AG10803 (cell line): ENCODE data around the gene SLMAP.

Experiments used
- DNase-seq: peaks from one replicate; pipeline ENCODE4 v3.0.0; 2010; ENCODE audit warnings: low read depth
- H3K4me3 ChIP-seq: 2 replicates; pipeline ENCODE4 v1.5.1; 2011; ENCODE audit warnings: mild to moderate bottlenecking, low read length, control low read depth
- TF ChIP-seq, protein P1 (sequence below): conservative IDR thresholded peaks from 2 replicates; pipeline ENCODE4 v1.5.1; 2011; ENCODE audit warnings: mild to moderate bottlenecking, low read length, control low read depth, inconsistent platforms

SLMAP gene

GRCh38 chr3:57764794-57765193, 8.7 kb downstream of the SLMAP start:
- H3K4me3 ChIP-seq: no peak overlapping the region
- TF ChIP-seq, protein P1, sequence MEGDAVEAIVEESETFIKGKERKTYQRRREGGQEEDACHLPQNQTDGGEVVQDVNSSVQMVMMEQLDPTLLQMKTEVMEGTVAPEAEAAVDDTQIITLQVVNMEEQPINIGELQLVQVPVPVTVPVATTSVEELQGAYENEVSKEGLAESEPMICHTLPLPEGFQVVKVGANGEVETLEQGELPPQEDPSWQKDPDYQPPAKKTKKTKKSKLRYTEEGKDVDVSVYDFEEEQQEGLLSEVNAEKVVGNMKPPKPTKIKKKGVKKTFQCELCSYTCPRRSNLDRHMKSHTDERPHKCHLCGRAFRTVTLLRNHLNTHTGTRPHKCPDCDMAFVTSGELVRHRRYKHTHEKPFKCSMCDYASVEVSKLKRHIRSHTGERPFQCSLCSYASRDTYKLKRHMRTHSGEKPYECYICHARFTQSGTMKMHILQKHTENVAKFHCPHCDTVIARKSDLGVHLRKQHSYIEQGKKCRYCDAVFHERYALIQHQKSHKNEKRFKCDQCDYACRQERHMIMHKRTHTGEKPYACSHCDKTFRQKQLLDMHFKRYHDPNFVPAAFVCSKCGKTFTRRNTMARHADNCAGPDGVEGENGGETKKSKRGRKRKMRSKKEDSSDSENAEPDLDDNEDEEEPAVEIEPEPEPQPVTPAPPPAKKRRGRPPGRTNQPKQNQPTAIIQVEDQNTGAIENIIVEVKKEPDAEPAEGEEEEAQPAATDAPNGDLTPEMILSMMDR: no peak

DNA sequence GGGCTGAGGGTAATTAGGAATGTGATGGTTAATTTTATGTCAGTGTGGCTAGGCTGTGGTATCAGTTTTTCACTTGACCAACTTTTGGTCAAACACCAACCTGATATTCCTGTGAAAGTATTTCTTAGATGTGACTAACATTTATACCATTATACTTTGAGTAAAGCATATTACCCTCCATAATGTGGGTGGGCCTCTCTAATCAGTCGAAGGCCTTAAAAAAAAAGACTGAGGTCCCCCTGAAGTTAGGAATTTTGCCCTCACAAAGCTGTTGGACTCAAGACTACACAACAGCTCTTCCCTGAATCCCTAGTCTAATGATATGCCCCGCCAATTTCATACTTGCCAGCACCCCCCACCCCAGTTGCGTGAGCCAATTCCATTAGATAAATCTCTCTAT, 12.5 kb downstream of the SLMAP start:
- DNase-seq: no peak
- TF ChIP-seq, protein P1: no peak
- H3K4me3 ChIP-seq: no peak overlapping the region

More at GRCh38 chr3:57764794-57765193, 8.7 kb downstream of the SLMAP start:
- no peak for DNase-seq

- no peak overlapping the region for H3K4me3 ChIP-seq
- DNase-seq: no peak
- TF ChIP-seq, protein P1: no peak
These were observed 14.1 kb downstream of the SLMAP start for GRCh38 chr3:57770009-57770827.

GRCh38 chr3:57772251-57772650, 16.1 kb downstream of the SLMAP start:
- no peak for DNase-seq
- TF ChIP-seq, protein P1: no peak
- H3K4me3 ChIP-seq: no peak overlapping the region

- TF ChIP-seq, protein P1: no peak
- peak; percentile 30 for DNase-seq
- H3K4me3 ChIP-seq: no peak overlapping the region
These were observed 21.7 kb downstream of the SLMAP start for GRCh38 chr3:57777774-57778173.

DNA sequence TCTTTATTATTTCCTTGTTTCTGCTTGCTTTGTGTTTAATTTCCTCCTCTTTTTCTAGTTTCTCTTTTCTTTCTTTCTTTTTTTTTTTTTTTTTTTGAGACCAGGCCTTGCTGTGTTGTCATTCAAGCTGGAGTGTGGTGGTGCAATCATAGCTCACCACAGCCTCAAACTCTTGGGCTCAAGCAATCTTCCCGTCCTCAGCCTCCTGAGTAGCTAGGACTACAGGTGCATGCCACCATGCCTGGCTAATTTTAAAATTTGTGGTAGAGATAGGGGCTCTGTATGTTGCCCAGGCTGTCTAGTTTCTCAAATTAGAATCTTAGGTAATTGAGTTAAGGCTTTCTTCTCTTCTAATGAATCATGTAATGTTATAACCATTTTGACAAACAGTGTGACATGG, 22.4 kb downstream of the SLMAP start:
- DNase-seq: no peak

More for the DNA sequence above, 22.4 kb downstream of the SLMAP start:
- TF ChIP-seq, protein P1: no peak
- no peak overlapping the region for H3K4me3 ChIP-seq
